ENCODE data around the gene SERPIND1. TPM values are rescaled to one million over a fixed set of nuclear protein-coding genes. Genes with fewer than 3 reads are reported as not detected.

The SERPIND1 gene
- total and polyA plus RNA-seq, 10 of the 15 experiments (the other 5 are each of a cell fraction or from before 2014, with no cell fraction given) = 0.08 to 0.85 (median 0.38) TPM; not detected in 1

GRCh38 chr22:20747223-20747622 is 26.7 kb upstream of the SERPIND1 start (continued):
- no peak for TF ChIP-seq ZSCAN29 (IDR thresholded peaks at IDR 0.05)
- TF ChIP-seq KDM1A (IDR thresholded peaks at IDR 0.05; ENCODE audit: borderline replicate concordance) = no peak
- no peak for TF ChIP-seq FOXM1 (IDR thresholded peaks at IDR 0.05; ENCODE audit: low read depth, low read length)
- no peak for TF ChIP-seq HDAC6 (IDR thresholded peaks at IDR 0.05; ENCODE audit: unreplicated experiment)
- no peak for TF ChIP-seq KLF5 (IDR thresholded peaks at IDR 0.05; ENCODE audit: partially characterized antibody)
- no peak for TF ChIP-seq DPF2 (IDR thresholded peaks at IDR 0.05)

DNA sequence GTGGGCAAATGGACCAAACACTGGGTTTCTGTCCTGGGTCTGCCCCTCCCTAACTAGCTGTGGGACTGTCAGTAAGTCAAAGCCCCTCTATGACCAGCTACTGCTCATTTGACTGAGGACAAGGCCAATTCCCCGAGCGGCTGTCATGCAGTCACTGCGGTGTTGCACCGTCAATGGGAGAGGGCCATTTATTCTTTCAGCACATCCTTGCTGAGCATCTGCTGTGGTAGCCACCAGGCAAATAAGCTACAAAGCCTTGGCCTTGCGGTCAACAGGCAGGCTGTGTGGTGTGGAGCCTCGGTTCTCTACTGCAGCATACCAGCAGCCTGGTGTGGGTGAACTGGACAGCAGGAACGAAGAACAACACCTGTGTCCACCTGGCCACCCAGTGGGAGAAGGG is 25.8 kb upstream of the SERPIND1 start:
- no peak for FAIRE-seq
- H3K27ac ChIP-seq (ENCODE audit: control insufficient read depth, insufficient read depth) = peak overlapping the region; percentile 76
- in situ Hi-C loops (cut with MboI) = no loop called here
- POLR2A ChIA-PET = interaction anchor here (0.8 kb wide), 1 partner anchor 13 kb away, joined by 3 read pairs; no protein-coding TSS in a partner anchor
- H3K4me3 ChIP-seq = no peak overlapping the region
- H3K27me3 ChIP-seq (replicated peaks in 1 of 2; ENCODE audit: control insufficient read depth in 2 of 2, insufficient read depth in 2 of 2, low read length in 1 of 2) = no peaks in the 10 kb centered on the region
- intact Hi-C loops (cut with micrococcal nuclease; ENCODE audit: unreplicated experiment) = no loop called here
- H3K9me3 ChIP-seq (replicated peaks; ENCODE audit: control insufficient read depth, insufficient read depth, low read length) = no peaks in the 10 kb centered on the region
- ATAC-seq = no peak
- WGBS (ENCODE audit: insufficient coverage, insufficient replicate concordance, low lambda C conversion rate, missing lambda C conversion rate) = 91% methylated on average over 7 of the region's 7 CpGs
- CTCF ChIA-PET = interaction anchor here (1.8 to 3.8 kb wide), 2 partner anchors 36 to 39 kb away, joined by 3 to 28 read pairs; no protein-coding TSS in a partner anchor
- no TSS peak for BruUV-seq (replicated peaks)
- no peak overlapping the region for H2AFZ ChIP-seq (ENCODE audit: control insufficient read depth, low read depth, low read length)
- SMC1A ChIA-PET (ENCODE audit: uncharacterized antibody, unreplicated experiment) = interaction anchor here (4.2 kb wide), 1 partner anchor 35 kb away, joined by 41 read pairs; no protein-coding TSS in a partner anchor
- no peak for DNase-seq (ENCODE audit: low read depth, low spot score)
- H3K4me1 ChIP-seq (ENCODE audit: control insufficient read depth, insufficient read depth, low read length) = peaks cover 53% of the 10 kb centered on the region
- H3K79me2 ChIP-seq (ENCODE audit: control insufficient read depth, insufficient read depth, low read length) = no peaks in the 10 kb centered on the region
- H3K9ac ChIP-seq (ENCODE audit: control insufficient read depth, insufficient read depth, low read length) = no peak overlapping the region; the same call in 1 of the 2 replicates
- RAD21 ChIA-PET (ENCODE audit: unreplicated experiment) = interaction anchor here (3.8 kb wide), 1 partner anchor 36 kb away, joined by 27 read pairs; no protein-coding TSS in a partner anchor
- H4K20me1 ChIP-seq (ENCODE audit: control insufficient read depth, insufficient read depth) = no peaks in the 10 kb centered on the region
- H3K4me2 ChIP-seq (ENCODE audit: control insufficient read depth, insufficient read depth) = 0 out of 2 replicates have a peak overlapping the region, but pooled peaks have one; percentile 73
- peaks cover 9 to 33% of the 10 kb centered on the region in 2 experiments; a peak in 3 of 4 replicates for H3K36me3 ChIP-seq (ENCODE audit: control insufficient read depth in 2 of 2, insufficient read depth in 2 of 2, low read length in 1 of 2)
- TF ChIP-seq NR2F1 (conservative IDR thresholded peaks at IDR 0.05) (no peak), BCLAF1 (IDR thresholded peaks at IDR 0.05) (no peak), FOS (IDR thresholded peaks at IDR 0.05; ENCODE audit: borderline replicate concordance, extremely low read depth, insufficient read length) (no peak), ZNF687 (IDR thresholded peaks at IDR 0.05) (no peak), CBX5 (IDR thresholded peaks at IDR 0.05; ENCODE audit: low read depth) (no peak), SMC3 (IDR thresholded peaks at IDR 0.05; ENCODE audit: borderline replicate concordance, low read length) (no peak), NFIC (IDR thresholded peaks at IDR 0.05; ENCODE audit: low read depth, low read length) (no peak), BRCA1 (IDR thresholded peaks at IDR 0.05; ENCODE audit: low read depth, low read length) (no peak), IKZF2 (IDR thresholded peaks at IDR 0.05) (no peak), ELK1 (IDR thresholded peaks at IDR 0.05; ENCODE audit: low read depth, low read length) (no peak), BMI1 (IDR thresholded peaks at IDR 0.05; ENCODE audit: borderline replicate concordance) (no peak)

Data from GM12878 (cell line).